H1 (cell line): ENCODE measurements around the gene RTF2.

Experiments
- ASH2L ChIP-seq: fragments of 200-600, 300-600 bp; sonication (generic); IDR thresholded peaks from one replicate; pipeline ENCODE4 v1.7.1; 2017; ENCODE audit warnings: low read length
- CBX5 ChIP-seq: fragments of 300-800, 300-1000 bp; sonication (generic); IDR thresholded peaks from 2 replicates; pipeline ENCODE4 v1.7.1; 2016; ENCODE audit warnings: antibody characterized with exemption, low read length, low read depth
- CBX8 ChIP-seq: fragments of 300-800, 300-1000 bp; sonication (generic); IDR thresholded peaks from 2 replicates; pipeline ENCODE4 v1.7.1; 2016; ENCODE audit warnings: low read depth, low read length, borderline replicate concordance
- PHF8 ChIP-seq: fragments of 200-600 bp; sonication (generic); conservative IDR thresholded peaks from 2 replicates; pipeline ENCODE4 v1.7.1; 2012; ENCODE audit warnings: low read depth, mild to moderate bottlenecking, inconsistent platforms, low read length, moderate library complexity
- POLR2A ChIP-seq, 2 experiments: IDR thresholded peaks; 1 replicate in 1 of 2; 2 replicates in 1 of 2; pipeline ENCODE4 v1.6.1; 2011; ENCODE audit warnings: low read depth in 2 of 2, low read length in 2 of 2, mild to moderate bottlenecking in 2 of 2; ENCODE audit errors: control extremely low read depth in 1 of 2
- RNF2 ChIP-seq: fragments of 200-900, 300-1000 bp; sonication (generic); IDR thresholded peaks from 2 replicates; pipeline ENCODE4 v1.7.1; 2016; ENCODE audit warnings: borderline replicate concordance, low read depth, mild to moderate bottlenecking, antibody characterized with exemption, low read length; ENCODE audit not compliant: poor library complexity, severe bottlenecking; ENCODE audit errors: missing control alignments
- SAP30 ChIP-seq: fragments of 300-600 bp; sonication (generic); IDR thresholded peaks from 2 replicates; pipeline ENCODE4 v1.7.1; 2012; ENCODE audit warnings: low read length, moderate library complexity, mild to moderate bottlenecking, inconsistent platforms; ENCODE audit not compliant: insufficient read depth, insufficient replicate concordance
- SIN3A ChIP-seq, 2 experiments: IDR thresholded peaks in 1 of 2; conservative IDR thresholded peaks in 1 of 2; 2 replicates each; pipeline ENCODE4 v1.6.1; 2011 to 2012; ENCODE audit warnings: low read length in 2 of 2, improper control_type of control experiment in 1 of 2, low read depth in 1 of 2, mild to moderate bottlenecking in 1 of 2
- TF ChIP-seq, protein P1 (sequence below), 3 experiments: IDR thresholded peaks; 1 replicate in 2 of 3; 2 replicates in 1 of 3; pipeline versions ENCODE4 v1.5.1 to v1.6.1; 2011; ENCODE audit warnings: low read length in 3 of 3, mild to moderate bottlenecking in 3 of 3, inconsistent platforms in 2 of 3, low read depth in 1 of 3, moderate library complexity in 1 of 3; ENCODE audit not compliant: insufficient read depth in 1 of 3; ENCODE audit errors: control extremely low read depth in 1 of 3

DNA sequence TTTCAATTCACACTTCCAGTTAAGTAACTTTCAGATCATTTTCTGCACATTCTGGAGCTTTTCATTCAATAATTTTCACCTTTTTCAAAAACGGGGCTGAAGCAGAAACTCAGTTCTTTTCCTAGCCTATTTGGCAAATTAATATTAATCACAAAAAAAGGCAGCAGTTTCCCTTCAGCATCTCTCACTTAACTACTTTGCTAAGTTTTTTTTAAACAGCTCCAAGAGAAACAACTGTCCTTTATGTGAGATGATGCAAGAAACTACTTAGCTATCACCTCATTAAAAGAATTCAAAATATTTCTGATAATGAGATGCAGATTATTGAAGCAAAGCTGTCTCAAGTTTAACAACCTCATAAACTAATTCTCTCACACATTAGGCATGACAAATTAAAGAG is 44.5 kb upstream of the RTF2 start:
- TF ChIP-seq POLR2A (IDR thresholded peaks at IDR 0.05; ENCODE audit: control extremely low read depth in 1 of 2, low read depth in 2 of 2, low read length in 2 of 2) (no peak), SIN3A (conservative IDR thresholded peaks at IDR 0.05 in 1 of 2, IDR thresholded peaks at IDR 0.05 in 1 of 2; ENCODE audit: low read depth in 1 of 2, low read length in 2 of 2) (no peak), RNF2 (no peak), SAP30 (no peak), ASH2L (no peak), CBX8 (no peak), PHF8 (no peak), CBX5 (no peak)
- TF ChIP-seq, protein P1, sequence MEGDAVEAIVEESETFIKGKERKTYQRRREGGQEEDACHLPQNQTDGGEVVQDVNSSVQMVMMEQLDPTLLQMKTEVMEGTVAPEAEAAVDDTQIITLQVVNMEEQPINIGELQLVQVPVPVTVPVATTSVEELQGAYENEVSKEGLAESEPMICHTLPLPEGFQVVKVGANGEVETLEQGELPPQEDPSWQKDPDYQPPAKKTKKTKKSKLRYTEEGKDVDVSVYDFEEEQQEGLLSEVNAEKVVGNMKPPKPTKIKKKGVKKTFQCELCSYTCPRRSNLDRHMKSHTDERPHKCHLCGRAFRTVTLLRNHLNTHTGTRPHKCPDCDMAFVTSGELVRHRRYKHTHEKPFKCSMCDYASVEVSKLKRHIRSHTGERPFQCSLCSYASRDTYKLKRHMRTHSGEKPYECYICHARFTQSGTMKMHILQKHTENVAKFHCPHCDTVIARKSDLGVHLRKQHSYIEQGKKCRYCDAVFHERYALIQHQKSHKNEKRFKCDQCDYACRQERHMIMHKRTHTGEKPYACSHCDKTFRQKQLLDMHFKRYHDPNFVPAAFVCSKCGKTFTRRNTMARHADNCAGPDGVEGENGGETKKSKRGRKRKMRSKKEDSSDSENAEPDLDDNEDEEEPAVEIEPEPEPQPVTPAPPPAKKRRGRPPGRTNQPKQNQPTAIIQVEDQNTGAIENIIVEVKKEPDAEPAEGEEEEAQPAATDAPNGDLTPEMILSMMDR (IDR thresholded peaks at IDR 0.05; ENCODE audit: control extremely low read depth in 1 of 3, insufficient read depth in 1 of 3, low read depth in 1 of 3, low read length in 3 of 3): no peak
